ENCODE measurements around the gene DHPS.

DNA sequence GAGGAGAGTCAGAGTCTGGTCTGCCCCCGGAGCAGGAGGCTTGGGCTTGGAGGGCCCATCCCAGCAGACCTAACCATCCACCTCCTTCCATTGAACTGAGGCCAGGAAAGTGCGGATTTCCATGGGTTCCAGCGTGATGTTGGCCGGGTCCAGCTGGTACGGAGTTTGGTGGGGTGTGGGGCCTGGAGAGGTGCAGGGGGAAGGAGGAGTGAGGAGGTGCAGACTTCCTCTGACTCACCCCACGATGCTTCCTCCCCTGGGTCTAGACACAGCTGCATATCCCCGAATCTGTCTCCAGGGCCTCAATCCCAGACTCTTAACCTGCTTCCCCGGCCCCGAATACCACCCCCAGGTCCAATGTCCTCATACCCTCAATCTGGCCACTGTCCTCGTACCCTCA is 35.1 kb downstream of the DHPS start:
- TF ChIP-seq, protein P1, sequence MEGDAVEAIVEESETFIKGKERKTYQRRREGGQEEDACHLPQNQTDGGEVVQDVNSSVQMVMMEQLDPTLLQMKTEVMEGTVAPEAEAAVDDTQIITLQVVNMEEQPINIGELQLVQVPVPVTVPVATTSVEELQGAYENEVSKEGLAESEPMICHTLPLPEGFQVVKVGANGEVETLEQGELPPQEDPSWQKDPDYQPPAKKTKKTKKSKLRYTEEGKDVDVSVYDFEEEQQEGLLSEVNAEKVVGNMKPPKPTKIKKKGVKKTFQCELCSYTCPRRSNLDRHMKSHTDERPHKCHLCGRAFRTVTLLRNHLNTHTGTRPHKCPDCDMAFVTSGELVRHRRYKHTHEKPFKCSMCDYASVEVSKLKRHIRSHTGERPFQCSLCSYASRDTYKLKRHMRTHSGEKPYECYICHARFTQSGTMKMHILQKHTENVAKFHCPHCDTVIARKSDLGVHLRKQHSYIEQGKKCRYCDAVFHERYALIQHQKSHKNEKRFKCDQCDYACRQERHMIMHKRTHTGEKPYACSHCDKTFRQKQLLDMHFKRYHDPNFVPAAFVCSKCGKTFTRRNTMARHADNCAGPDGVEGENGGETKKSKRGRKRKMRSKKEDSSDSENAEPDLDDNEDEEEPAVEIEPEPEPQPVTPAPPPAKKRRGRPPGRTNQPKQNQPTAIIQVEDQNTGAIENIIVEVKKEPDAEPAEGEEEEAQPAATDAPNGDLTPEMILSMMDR (IDR thresholded peaks at IDR 0.05), result no peak
- TF ChIP-seq EZH2 (IDR thresholded peaks at IDR 0.05; ENCODE audit: borderline replicate concordance, insufficient read depth, low read depth, low read length, poor library complexity, severe bottlenecking), result no peak
